IPS-NIHi11 (cell line): Measurements from ENCODE around the gene GRM5.
"Not testable (repeated sequence)": the region's sequence is repeated elsewhere in the genome, so short reads cannot be mapped to it uniquely, and the experiment has no call there.

Experiments used
- DNase-seq: peaks from one replicate; pipeline ENCODE4 v3.0.0; 2012; ENCODE audit warnings: mixed read lengths, low spot score

Gene GRM5

GRCh38 chr11:88538098-88538497 is 527.7 kb downstream of the GRM5 start:
- DNase-seq = no peak

- no peak for DNase-seq
These were observed 528.2 kb downstream of the GRM5 start for GRCh38 chr11:88537613-88538012.

GRCh38 chr11:88536616-88537265 is 529.0 kb downstream of the GRM5 start:
- no peak for DNase-seq

- peak; percentile 26 for DNase-seq
These were observed 529.8 kb downstream of the GRM5 start for GRCh38 chr11:88535916-88536547.

- no peak for DNase-seq
These were observed 530.5 kb downstream of the GRM5 start for GRCh38 chr11:88535266-88535665.

GRCh38 chr11:88534706-88535105 is 531.1 kb downstream of the GRM5 start:
- not testable (repeated sequence) for DNase-seq

- no peak for DNase-seq
These were observed 531.6 kb downstream of the GRM5 start for GRCh38 chr11:88534185-88534584.

GRCh38 chr11:88533001-88533400 is 532.8 kb downstream of the GRM5 start:
- DNase-seq = no peak

- no peak for DNase-seq
These were observed 534.0 kb downstream of the GRM5 start for GRCh38 chr11:88531831-88532230.

GRCh38 chr11:88529426-88529825 is 536.4 kb downstream of the GRM5 start:
- DNase-seq = no peak

- DNase-seq = no peak
These were observed 542.3 kb downstream of the GRM5 start for GRCh38 chr11:88523386-88524071.

GRCh38 chr11:88522624-88523385 is 543.0 kb downstream of the GRM5 start:
- DNase-seq = no peak

- DNase-seq = peak; percentile 8
These were observed 544.0 kb downstream of the GRM5 start for GRCh38 chr11:88521799-88522201.

- no peak for DNase-seq
These were observed 544.4 kb downstream of the GRM5 start for GRCh38 chr11:88521399-88521798.

GRCh38 chr11:88520391-88520790 is 545.4 kb downstream of the GRM5 start:
- DNase-seq = no peak

- no peak for DNase-seq
These were observed 550.8 kb downstream of the GRM5 start for GRCh38 chr11:88515002-88515401.

GRCh38 chr11:88511006-88511405 is 554.8 kb downstream of the GRM5 start:
- no peak for DNase-seq

- peak; percentile 57 for DNase-seq
These were observed 556.8 kb downstream of the GRM5 start for GRCh38 chr11:88508759-88509581.

- DNase-seq = no peak
These were observed 557.4 kb downstream of the GRM5 start for GRCh38 chr11:88508418-88508758.

GRCh38 chr11:88507771-88508417 is 557.9 kb downstream of the GRM5 start:
- no peak for DNase-seq

- DNase-seq = no peak
These were observed 564.2 kb downstream of the GRM5 start for GRCh38 chr11:88501541-88501940.
